GM12801 (cell line): ENCODE measurements around the gene SYPL1.

Source experiments
- CTCF ChIP-seq: IDR thresholded peaks from one replicate; pipeline ENCODE4 v1.5.1; 2011; ENCODE audit warnings: control low read depth; ENCODE audit not compliant: insufficient read length; ENCODE audit errors: extremely low read depth

Gene SYPL1

GRCh38 chr7:106057962-106058927, 53.9 kb downstream of the SYPL1 start:
- TF ChIP-seq CTCF, result no peak

- no peak for TF ChIP-seq CTCF
Measured at GRCh38 chr7:106057204-106057961, 54.7 kb downstream of the SYPL1 start.

GRCh38 chr7:106056513-106057203, 55.5 kb downstream of the SYPL1 start:
- TF ChIP-seq CTCF, result no peak

- no peak for TF ChIP-seq CTCF
Measured at GRCh38 chr7:106054971-106055532, 57.1 kb downstream of the SYPL1 start.

- no peak for TF ChIP-seq CTCF
Measured at GRCh38 chr7:106054156-106054910, 57.8 kb downstream of the SYPL1 start.

GRCh38 chr7:106053109-106053508, 59.0 kb downstream of the SYPL1 start:
- no peak for TF ChIP-seq CTCF
